Measurements from ENCODE around the gene CEBPE. TPM values are rescaled to one million over a fixed set of nuclear protein-coding genes. Genes with fewer than 3 reads are reported as not detected.

The CEBPE gene
- total RNA-seq, 1 experiment from 2014 or later: not detected

GRCh38 chr14:23076785-23077408 is 42.2 kb downstream of the CEBPE start:
- Histone ChIP-seq H3K27me3 (ENCODE audit: insufficient read depth, low read length) (no peaks in the 10 kb centered on the region), H3K9me2 (ENCODE audit: insufficient read depth) (no peaks in the 10 kb centered on the region), H4K20me1 (ENCODE audit: insufficient read depth) (no peaks in the 10 kb centered on the region), H3K9ac (ENCODE audit: low read length) (no peak overlapping the region), H3K27ac (ENCODE audit: low read depth, low read length) (no peak overlapping the region; the same call in 1 of the 2 replicates), H3K79me2 (ENCODE audit: insufficient read depth, low read length) (peaks cover 21% of the 10 kb centered on the region; the same call in 1 of the 2 replicates), H3K9me3 (ENCODE audit: control insufficient read depth in 1 of 2, insufficient read depth in 1 of 2, low read depth in 1 of 2, low read length in 2 of 2) (no peaks in the 10 kb centered on the region), H3K4me3 (replicated peaks in 1 of 2; ENCODE audit: low read depth in 1 of 2, low read length in 2 of 2) (no peak overlapping the region), H3K4me1 (ENCODE audit: control insufficient read depth in 1 of 2, insufficient read depth in 2 of 2, low read length in 2 of 2) (peaks cover 21 to 54% of the 10 kb centered on the region in 2 experiments), H3K4me2 (ENCODE audit: low read length) (no peak overlapping the region), H2AFZ (ENCODE audit: low read depth, low read length, poor library complexity, severe bottlenecking) (no peak overlapping the region), H3K36me3 (ENCODE audit: control insufficient read depth in 1 of 2, insufficient read depth in 2 of 2, low read length in 2 of 2) (peaks cover 63 to 66% of the 10 kb centered on the region in 2 experiments)
- intact Hi-C loops (cut with micrococcal nuclease): loop anchor here (1.0 kb wide), 1 partner anchor 110 kb away; no protein-coding TSS in a partner anchor
- ATAC-seq (peak; percentile 49), DNase-seq (ENCODE audit: low read depth, low spot score) (no peak)
- TF ChIP-seq TCF7L2 (IDR thresholded peaks at IDR 0.05; ENCODE audit: borderline replicate concordance, extremely low read depth, insufficient read depth, insufficient read length): no peak
- peak; percentile 53 for TF ChIP-seq RAD21 (IDR thresholded peaks at IDR 0.05; ENCODE audit: low read depth)
- TF ChIP-seq, protein P1, sequence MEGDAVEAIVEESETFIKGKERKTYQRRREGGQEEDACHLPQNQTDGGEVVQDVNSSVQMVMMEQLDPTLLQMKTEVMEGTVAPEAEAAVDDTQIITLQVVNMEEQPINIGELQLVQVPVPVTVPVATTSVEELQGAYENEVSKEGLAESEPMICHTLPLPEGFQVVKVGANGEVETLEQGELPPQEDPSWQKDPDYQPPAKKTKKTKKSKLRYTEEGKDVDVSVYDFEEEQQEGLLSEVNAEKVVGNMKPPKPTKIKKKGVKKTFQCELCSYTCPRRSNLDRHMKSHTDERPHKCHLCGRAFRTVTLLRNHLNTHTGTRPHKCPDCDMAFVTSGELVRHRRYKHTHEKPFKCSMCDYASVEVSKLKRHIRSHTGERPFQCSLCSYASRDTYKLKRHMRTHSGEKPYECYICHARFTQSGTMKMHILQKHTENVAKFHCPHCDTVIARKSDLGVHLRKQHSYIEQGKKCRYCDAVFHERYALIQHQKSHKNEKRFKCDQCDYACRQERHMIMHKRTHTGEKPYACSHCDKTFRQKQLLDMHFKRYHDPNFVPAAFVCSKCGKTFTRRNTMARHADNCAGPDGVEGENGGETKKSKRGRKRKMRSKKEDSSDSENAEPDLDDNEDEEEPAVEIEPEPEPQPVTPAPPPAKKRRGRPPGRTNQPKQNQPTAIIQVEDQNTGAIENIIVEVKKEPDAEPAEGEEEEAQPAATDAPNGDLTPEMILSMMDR (IDR thresholded peaks at IDR 0.05 in 2 of 3, conservative IDR thresholded peaks at IDR 0.05 in 1 of 3; ENCODE audit: borderline replicate concordance in 1 of 3, insufficient read depth in 1 of 3, low read depth in 2 of 3, low read length in 2 of 3): peak; percentile 45 to 79 (median 62); a peak in 5 of 6 replicates
- TF ChIP-seq YY1 (IDR thresholded peaks at IDR 0.05; ENCODE audit: extremely low read depth, insufficient replicate concordance, low read depth, low read length): no peak
- no peak for TF ChIP-seq SP1 (IDR thresholded peaks at IDR 0.05; ENCODE audit: low read depth)
- TF ChIP-seq ZNF274 (IDR thresholded peaks at IDR 0.05; ENCODE audit: low read depth, low read length): no peak
- no peak for TF ChIP-seq CBX3 (IDR thresholded peaks at IDR 0.05; ENCODE audit: low read depth)
- no peak for TF ChIP-seq ATF3 (IDR thresholded peaks at IDR 0.05)
- no peak for TF ChIP-seq ELF1 (IDR thresholded peaks at IDR 0.05; ENCODE audit: borderline replicate concordance, low read depth)
- no TSS peak for BruUV-seq (replicated peaks)
- POLR2A ChIA-PET: interaction anchor here (2.9 kb wide), 1 partner anchor 18 kb away, joined by 19 read pairs; the partner anchor contains the start of genes ACIN1 and C14orf119
- CTCF ChIA-PET: interaction anchor here (0.5 to 3.6 kb wide), 13 partner anchors 8 to 303 kb away, joined by 3 to 51 read pairs (median 5); partner anchors contain the start of genes ACIN1 and C14orf119
- RAD21 ChIA-PET (ENCODE audit: low non-redundant PET in 1 of 2, low total read pairs in 2 of 2, uncharacterized antibody in 2 of 2, unreplicated experiment in 2 of 2): interaction anchor here in 1 of 2 experiments (1.1 kb wide), 1 partner anchor 44 kb away, joined by 3 read pairs; no protein-coding TSS in a partner anchor
